Endothelial cell (in vitro differentiated cells): ENCODE measurements around the gene OTUB1. TPM values are rescaled to one million over a fixed set of nuclear protein-coding genes. Genes with fewer than 3 reads are reported as not detected.

ENCODE experiments used
- DNase-seq: peaks from one replicate; pipeline ENCODE4 v3.0.0; 2021; ENCODE audit warnings: low spot score
- H3K27ac Mint-ChIP-seq: one replicate; pipeline ENCODE4 v1.8.0; 2021; ENCODE audit warnings: mixed read lengths, inconsistent platforms; ENCODE audit not compliant: unreplicated experiment
- H3K27me3 Mint-ChIP-seq: one replicate; pipeline ENCODE4 v1.8.0; 2021; ENCODE audit warnings: mild to moderate bottlenecking, moderate library complexity, mixed read lengths, inconsistent platforms; ENCODE audit not compliant: unreplicated experiment
- H3K36me3 Mint-ChIP-seq: one replicate; pipeline ENCODE4 v1.8.0; 2021; ENCODE audit warnings: mild to moderate bottlenecking, low read depth, mixed read lengths, inconsistent platforms; ENCODE audit not compliant: unreplicated experiment
- H3K4me1 Mint-ChIP-seq: one replicate; pipeline ENCODE4 v1.8.0; 2021; ENCODE audit warnings: mild to moderate bottlenecking, mixed read lengths, inconsistent platforms; ENCODE audit not compliant: unreplicated experiment
- H3K4me3 Mint-ChIP-seq: one replicate; pipeline ENCODE4 v1.8.0; 2021; ENCODE audit warnings: mild to moderate bottlenecking, mixed read lengths, inconsistent platforms; ENCODE audit not compliant: unreplicated experiment
- H3K9me3 Mint-ChIP-seq: one replicate; pipeline ENCODE4 v1.8.0; 2021; ENCODE audit warnings: mixed read lengths, inconsistent platforms; ENCODE audit not compliant: unreplicated experiment
- CTCF ChIP-seq: fragments of 200-600 bp; sonication (generic); IDR thresholded peaks from one replicate; pipeline ENCODE4 v1.5.0; 2021; ENCODE audit warnings: antibody characterized with exemption; ENCODE audit not compliant: unreplicated experiment
- total RNA-seq: library from RNA; stranded (reverse); fragmentation: NEBNext Ultra II Directional; extraction: Animal tissue kit (Norgen Biotek cat#: 25700); gene quantifications from one replicate; pipeline ENCODE4 v1.2.1, GENCODE V29; 2021; ENCODE audit not compliant: unreplicated experiment

OTUB1 gene
- total RNA-seq, 1 donor from 2014 or later = 69.8 TPM

GRCh38 chr11:64019106-64020037 lies 33.1 kb downstream of the OTUB1 start:
- no peaks in the 10 kb centered on the region for H3K9me3 Mint-ChIP-seq
- peaks cover 8% of the 10 kb centered on the region for H3K27me3 Mint-ChIP-seq
- H3K4me3 Mint-ChIP-seq = no peak overlapping the region
- DNase-seq = no peak
- no peak for TF ChIP-seq CTCF
- no peaks in the 10 kb centered on the region for H3K36me3 Mint-ChIP-seq
- H3K4me1 Mint-ChIP-seq = peaks cover 4% of the 10 kb centered on the region
- H3K27ac Mint-ChIP-seq = no peak overlapping the region

GRCh38 chr11:64020976-64021756 lies 34.9 kb downstream of the OTUB1 start:
- Mint-ChIP-seq H3K36me3 (no peaks in the 10 kb centered on the region), H3K4me1 (peaks cover 9% of the 10 kb centered on the region), H3K4me3 (no peak overlapping the region), H3K27ac (no peak overlapping the region), H3K9me3 (no peaks in the 10 kb centered on the region), H3K27me3 (peaks cover 4% of the 10 kb centered on the region)
- DNase-seq = no peak
- no peak for TF ChIP-seq CTCF

DNA sequence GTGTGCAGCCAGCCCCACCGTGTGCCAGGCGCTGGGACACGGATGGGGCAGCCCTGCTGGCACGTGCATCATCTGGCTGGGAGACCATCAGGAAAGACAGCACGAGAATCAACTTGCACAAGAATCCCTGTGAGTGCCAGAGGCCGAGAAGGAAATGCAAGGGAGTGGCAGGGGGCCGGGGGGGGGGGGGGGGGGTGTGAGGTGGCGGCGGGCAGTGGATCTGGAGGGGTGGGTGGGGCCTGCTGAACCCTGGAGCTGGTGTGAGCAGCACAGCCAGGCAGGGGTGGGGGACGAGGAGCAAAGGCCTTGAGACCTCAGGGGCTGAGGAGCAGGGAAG lies 35.5 kb downstream of the OTUB1 start:
- peaks cover 9% of the 10 kb centered on the region for H3K4me1 Mint-ChIP-seq
- no peak overlapping the region for H3K27ac Mint-ChIP-seq
- H3K4me3 Mint-ChIP-seq = no peak overlapping the region
- peaks cover 8% of the 10 kb centered on the region for H3K27me3 Mint-ChIP-seq
- H3K36me3 Mint-ChIP-seq = no peaks in the 10 kb centered on the region
- no peak for DNase-seq
- H3K9me3 Mint-ChIP-seq = no peaks in the 10 kb centered on the region
- TF ChIP-seq CTCF = no peak

- no peak overlapping the region for H3K4me3 Mint-ChIP-seq
- H3K27ac Mint-ChIP-seq = no peak overlapping the region
- peaks cover 10% of the 10 kb centered on the region for H3K27me3 Mint-ChIP-seq
- TF ChIP-seq CTCF = no peak
- DNase-seq = no peak
- no peaks in the 10 kb centered on the region for H3K36me3 Mint-ChIP-seq
- peaks cover 13% of the 10 kb centered on the region for H3K4me1 Mint-ChIP-seq
- H3K9me3 Mint-ChIP-seq = no peaks in the 10 kb centered on the region
Observed at GRCh38 chr11:64022125-64022784, 36.0 kb downstream of the OTUB1 start.
